Body of pancreas (tissue), 4 donors: ENCODE results near the gene TLR4. TPM values are rescaled to one million over a fixed set of nuclear protein-coding genes. Genes with fewer than 3 reads are reported as not detected.

Experiments
- ATAC-seq: fragments of 150-250 bp; one replicate; pipeline ENCODE4 v1.9.1; 2016
- DNase-seq, 4 donors: peaks; one replicate each; pipeline ENCODE4 v3.0.0-alpha.2; 2019
- H3K27ac ChIP-seq, 4 donors: fragments of 200-600 bp; sonication (generic); 1 replicate in 3 of 4; 2 replicates in 1 of 4; pipeline versions ENCODE4 v1.5.1 to v1.6.1; 2016 to 2019; ENCODE audit warnings: mild to moderate bottlenecking in 1 of 4, mixed read lengths in 1 of 4, moderate library complexity in 1 of 4
- H3K27me3 ChIP-seq, 2 donors: fragments of 200-600 bp; sonication (generic); one replicate each; pipeline ENCODE4 v1.6.0; 2016; ENCODE audit warnings: mild to moderate bottlenecking in 1 of 2
- H3K36me3 ChIP-seq, 2 donors: fragments of 200-600 bp; sonication (generic); replicated peaks in 1 of 2; 2 replicates each; pipeline ENCODE4 v1.5.1; 2016; ENCODE audit warnings: low read depth in 2 of 2; ENCODE audit not compliant: insufficient read depth in 1 of 2
- H3K4me1 ChIP-seq: fragments of 200-600 bp; sonication (generic); one replicate; pipeline ENCODE4 v1.6.0; 2016
- H3K4me3 ChIP-seq, 2 donors: fragments of 200-600 bp; sonication (generic); 1 replicate in 1 of 2; 2 replicates in 1 of 2; pipeline ENCODE4 v1.5.1; 2016 to 2019
- H3K9me3 ChIP-seq, 3 donors: fragments of 200-600 bp; sonication (generic); 1 replicate in 2 of 3; 2 replicates in 1 of 3; pipeline ENCODE4 v1.5.1; 2016
- POLR2A ChIP-seq, 3 donors: fragments of 450-650 bp; IDR thresholded peaks; one replicate each; pipeline ENCODE4 v1.6.1; 2016; ENCODE audit warnings: antibody characterized with exemption in 3 of 3, mild to moderate bottlenecking in 2 of 3
- WGBS, 2 donors: methylation state at CpG; one replicate each; pipeline ENCODE4 v1.1.5; 2017; 5-methylcytosine and 5-hydroxymethylcytosine counted together
- intact Hi-C: fragments of 100-400 bp; cut with DNase I; formaldehyde crosslinking; loops from one replicate; pipeline ENCODE4 v1.15.1; 2023
- total RNA-seq, 2 donors: library from RNA; depleted of rRNA; stranded (reverse); fragments of >200 nt; gene quantifications; one replicate each; pipeline ENCODE4 v1.1.0, GENCODE V29; 2016
- TF ChIP-seq, protein P1 (sequence below), 7 experiments: fragments of 450-650 bp in 4 of 7; fragments of 200-600 bp in 3 of 7; sonication (generic) in 3 of 7; IDR thresholded peaks; one replicate each; pipeline ENCODE4 v1.5.1; 2016 to 2019; ENCODE audit warnings: antibody characterized with exemption in 7 of 7

TLR4 gene
- total RNA-seq, 2 donors from 2014 or later, result 5.2 to 7.6 TPM

DNA sequence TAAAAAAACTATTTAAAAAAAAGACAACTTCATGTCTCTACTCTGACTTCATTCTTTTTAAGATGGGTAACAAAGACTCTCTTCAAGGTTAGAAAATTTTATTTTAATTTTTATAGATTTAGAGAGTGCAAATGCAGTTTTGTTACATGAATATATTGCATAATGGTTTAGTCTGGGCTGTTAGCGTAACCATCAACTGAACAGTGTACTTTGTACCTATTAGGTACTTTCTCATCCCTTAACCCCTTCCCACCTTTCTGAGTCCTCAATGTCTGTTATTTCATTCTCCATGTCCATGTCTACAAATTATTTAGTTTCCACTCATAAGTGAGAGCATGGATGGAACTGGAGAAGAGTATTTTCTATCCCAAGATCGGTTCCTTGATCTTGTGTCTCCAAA lies 16.8 kb downstream of the TLR4 start:
- Histone ChIP-seq H3K4me3 (no peak overlapping the region), H3K4me1 (peaks cover 12% of the 10 kb centered on the region), H3K9me3 (no peaks in the 10 kb centered on the region), H3K27ac (no peak overlapping the region), H3K27me3 (no peaks in the 10 kb centered on the region), H3K36me3 (no peaks in the 10 kb centered on the region)
- DNase-seq (no peak), ATAC-seq (no peak)
- WGBS, 2 donors, result 61 to 71% methylated on average over 2 of the region's 2 CpGs
- TF ChIP-seq, protein P1, sequence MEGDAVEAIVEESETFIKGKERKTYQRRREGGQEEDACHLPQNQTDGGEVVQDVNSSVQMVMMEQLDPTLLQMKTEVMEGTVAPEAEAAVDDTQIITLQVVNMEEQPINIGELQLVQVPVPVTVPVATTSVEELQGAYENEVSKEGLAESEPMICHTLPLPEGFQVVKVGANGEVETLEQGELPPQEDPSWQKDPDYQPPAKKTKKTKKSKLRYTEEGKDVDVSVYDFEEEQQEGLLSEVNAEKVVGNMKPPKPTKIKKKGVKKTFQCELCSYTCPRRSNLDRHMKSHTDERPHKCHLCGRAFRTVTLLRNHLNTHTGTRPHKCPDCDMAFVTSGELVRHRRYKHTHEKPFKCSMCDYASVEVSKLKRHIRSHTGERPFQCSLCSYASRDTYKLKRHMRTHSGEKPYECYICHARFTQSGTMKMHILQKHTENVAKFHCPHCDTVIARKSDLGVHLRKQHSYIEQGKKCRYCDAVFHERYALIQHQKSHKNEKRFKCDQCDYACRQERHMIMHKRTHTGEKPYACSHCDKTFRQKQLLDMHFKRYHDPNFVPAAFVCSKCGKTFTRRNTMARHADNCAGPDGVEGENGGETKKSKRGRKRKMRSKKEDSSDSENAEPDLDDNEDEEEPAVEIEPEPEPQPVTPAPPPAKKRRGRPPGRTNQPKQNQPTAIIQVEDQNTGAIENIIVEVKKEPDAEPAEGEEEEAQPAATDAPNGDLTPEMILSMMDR (IDR thresholded peaks at IDR 0.05), result no peak
- no peak for TF ChIP-seq POLR2A (IDR thresholded peaks at IDR 0.05)
- intact Hi-C loops, result no loop called here

DNA sequence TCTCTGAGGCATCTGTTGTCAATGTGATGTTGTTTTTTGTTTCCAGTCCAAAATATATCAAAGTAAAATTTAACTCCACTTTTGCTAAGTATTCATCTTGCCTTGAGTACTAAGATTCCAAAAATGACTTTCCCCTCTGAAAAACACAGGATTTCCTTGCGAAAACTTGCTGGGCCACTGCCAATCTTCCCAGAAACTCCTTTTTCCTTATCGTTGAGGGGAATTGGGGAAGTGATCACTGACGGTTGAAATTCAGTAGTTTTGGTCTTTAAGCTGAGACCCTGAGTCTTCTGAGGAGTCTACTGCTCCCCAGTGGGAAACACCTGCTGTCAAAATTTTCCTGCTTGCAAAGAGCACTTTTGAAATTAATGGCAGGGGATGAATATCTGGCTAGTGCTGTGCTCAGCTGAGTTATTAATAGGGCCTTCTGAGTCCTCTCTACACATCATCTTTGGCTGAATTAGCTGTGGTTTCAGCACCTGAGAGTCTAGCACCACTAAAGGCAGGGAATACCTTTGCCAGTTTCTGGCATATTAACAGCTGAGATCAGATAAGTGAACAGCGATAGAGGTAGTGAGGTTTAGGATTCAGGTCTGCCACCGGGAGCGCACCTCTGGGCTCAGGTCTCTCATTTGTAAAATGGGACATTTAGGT lies 18.0 kb downstream of the TLR4 start:
- TF ChIP-seq, protein P1 (IDR thresholded peaks at IDR 0.05), result no peak
- no peak for TF ChIP-seq POLR2A (IDR thresholded peaks at IDR 0.05)
- Histone ChIP-seq H3K4me3 (no peak overlapping the region), H3K27ac (no peak overlapping the region), H3K36me3 (no peaks in the 10 kb centered on the region), H3K27me3 (no peaks in the 10 kb centered on the region), H3K9me3 (no peaks in the 10 kb centered on the region), H3K4me1 (peaks cover 12% of the 10 kb centered on the region)
- DNase-seq (no peak), ATAC-seq (no peak)
- WGBS, 2 donors, result 71 to 80% methylated on average over 6 of the region's 6 CpGs
- intact Hi-C loops, result no loop called here

DNA sequence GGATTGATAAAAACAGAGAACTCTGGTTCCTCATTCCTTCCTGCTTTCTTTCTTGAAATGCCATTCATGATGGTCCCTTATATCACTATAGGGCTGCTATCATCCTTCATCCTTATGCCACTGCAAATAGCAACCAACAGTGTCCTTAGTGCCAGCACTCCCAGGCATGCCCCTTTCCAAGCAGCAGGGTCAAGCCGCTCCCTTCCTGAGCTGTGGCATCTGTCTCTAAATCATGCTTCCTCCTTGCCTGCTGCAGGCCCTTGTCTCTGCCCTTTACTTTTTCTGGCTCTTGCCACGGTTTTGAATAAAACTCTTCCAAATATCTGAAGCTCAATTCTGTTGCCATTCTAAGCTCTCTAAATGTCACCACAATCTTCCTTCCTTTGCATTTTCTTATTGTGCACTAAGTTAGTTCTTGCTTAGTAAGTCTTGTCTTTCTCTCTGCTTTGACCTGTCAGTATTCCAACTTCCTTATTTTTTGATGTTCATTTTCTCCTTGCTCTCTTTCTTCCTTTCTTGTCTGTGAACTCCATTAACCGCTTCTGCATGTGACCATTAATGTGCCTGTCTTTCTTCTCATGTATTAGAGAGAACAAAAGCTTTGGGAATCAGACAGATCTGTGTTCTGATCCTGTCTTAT lies 19.9 kb downstream of the TLR4 start:
- Histone ChIP-seq H3K27me3 (no peaks in the 10 kb centered on the region), H3K27ac (peak overlapping the region in 1 of 4 donors; percentile 52), H3K36me3 (no peaks in the 10 kb centered on the region), H3K9me3 (no peaks in the 10 kb centered on the region), H3K4me1 (no peaks in the 10 kb centered on the region), H3K4me3 (no peak overlapping the region)
- intact Hi-C loops, result no loop called here
- 55 to 59% methylated on average over 3 of the region's 3 CpGs for WGBS, 2 donors
- TF ChIP-seq POLR2A (IDR thresholded peaks at IDR 0.05), result no peak
- TF ChIP-seq, protein P1 (IDR thresholded peaks at IDR 0.05), result no peak
- ATAC-seq (no peak), DNase-seq (no peak)

DNA sequence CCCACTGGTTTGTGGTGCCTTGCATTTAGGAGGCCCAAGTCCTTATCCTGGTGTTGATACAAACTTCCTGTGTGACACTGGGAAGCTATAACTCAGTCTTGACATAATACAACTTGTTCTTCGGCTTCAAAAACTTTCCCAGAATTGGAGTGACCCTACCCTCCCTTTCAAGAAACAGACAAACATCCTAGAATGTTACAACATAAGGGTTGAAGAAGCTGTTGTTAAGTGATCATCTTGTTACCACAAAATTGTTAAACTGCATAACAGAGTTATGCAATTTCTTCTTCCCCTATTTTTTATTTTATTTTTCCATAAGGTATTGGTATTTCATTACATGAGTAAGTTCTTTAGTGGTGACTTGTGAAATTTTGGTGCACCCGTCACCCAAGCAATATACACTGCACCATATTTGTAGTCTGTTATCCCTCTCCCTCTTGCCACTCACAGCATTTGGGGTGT lies 21.3 kb downstream of the TLR4 start:
- Histone ChIP-seq H3K4me1 (no peaks in the 10 kb centered on the region), H3K9me3 (no peaks in the 10 kb centered on the region), H3K27me3 (no peaks in the 10 kb centered on the region), H3K27ac (peak overlapping the region in 2 of 4 donors; percentile 21 to 52), H3K4me3 (no peak overlapping the region), H3K36me3 (no peaks in the 10 kb centered on the region)
- DNase-seq, result peak in 1 of 4 donors; percentile 25
- WGBS, 2 donors, result 38 to 59% methylated on average over 2 of the region's 2 CpGs
- peak; percentile 40 for ATAC-seq
- no peak for TF ChIP-seq POLR2A (IDR thresholded peaks at IDR 0.05)
- TF ChIP-seq, protein P1 (IDR thresholded peaks at IDR 0.05), result no peak
- intact Hi-C loops, result no loop called here
